GM18867 (cell line): ENCODE measurements around the gene TRMT6.

Experiments
- ATAC-seq: cut with Tn5 transposase; IDR thresholded peaks from one replicate; pipeline ENCODE4 v1.9.1; 2021; ENCODE audit warnings: mild to moderate bottlenecking, moderate library complexity; ENCODE audit not compliant: unreplicated experiment

Gene TRMT6, protein sequence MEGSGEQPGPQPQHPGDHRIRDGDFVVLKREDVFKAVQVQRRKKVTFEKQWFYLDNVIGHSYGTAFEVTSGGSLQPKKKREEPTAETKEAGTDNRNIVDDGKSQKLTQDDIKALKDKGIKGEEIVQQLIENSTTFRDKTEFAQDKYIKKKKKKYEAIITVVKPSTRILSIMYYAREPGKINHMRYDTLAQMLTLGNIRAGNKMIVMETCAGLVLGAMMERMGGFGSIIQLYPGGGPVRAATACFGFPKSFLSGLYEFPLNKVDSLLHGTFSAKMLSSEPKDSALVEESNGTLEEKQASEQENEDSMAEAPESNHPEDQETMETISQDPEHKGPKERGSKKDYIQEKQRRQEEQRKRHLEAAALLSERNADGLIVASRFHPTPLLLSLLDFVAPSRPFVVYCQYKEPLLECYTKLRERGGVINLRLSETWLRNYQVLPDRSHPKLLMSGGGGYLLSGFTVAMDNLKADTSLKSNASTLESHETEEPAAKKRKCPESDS

DNA sequence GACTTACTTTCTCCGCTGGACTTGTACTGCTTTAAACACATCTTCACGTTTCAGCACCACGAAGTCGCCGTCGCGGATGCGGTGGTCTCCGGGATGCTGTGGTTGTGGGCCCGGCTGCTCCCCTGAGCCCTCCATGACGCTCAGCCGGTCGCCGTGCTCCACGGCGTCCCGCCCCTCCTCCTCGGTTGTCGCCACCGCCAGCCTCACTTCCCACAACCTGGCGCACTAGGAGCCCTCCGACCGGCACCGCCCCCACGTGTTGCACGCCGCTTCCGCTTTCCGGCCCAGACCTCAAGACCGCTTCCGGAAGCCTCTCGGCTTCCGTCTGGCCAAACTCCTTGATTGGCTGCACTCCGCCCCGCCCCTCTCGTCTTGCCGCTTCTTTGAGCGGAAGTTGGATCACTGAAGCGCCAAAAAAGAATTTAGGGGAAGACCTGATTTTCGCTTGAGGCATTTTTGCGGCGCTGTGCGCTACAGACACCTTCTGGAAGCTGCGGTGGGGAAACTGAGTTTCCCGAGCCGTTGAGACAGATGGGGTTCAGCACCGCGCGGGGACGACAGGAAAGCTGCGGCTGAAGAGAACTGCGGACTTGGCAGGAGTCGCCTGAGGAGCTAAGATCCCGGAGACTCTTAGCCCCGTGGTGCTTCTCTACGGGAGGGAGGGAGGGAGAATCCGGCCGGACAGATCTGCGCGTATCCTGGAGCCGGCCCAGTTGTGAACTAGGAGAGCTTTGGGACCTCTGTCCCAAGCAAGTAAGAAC, at the start of gene TRMT6, which contains the start of gene MCM8:
TRMT6 (minus strand) TSS at position 263 of the 761 bp plus-strand sequence; CDS start at position 135, 128 bp downstream.
MCM8 (plus strand) TSS at position 382 of the 761 bp plus-strand sequence. CDS start 1,364 bp downstream, outside the sequence.
- peak; percentile 98 for ATAC-seq

DNA sequence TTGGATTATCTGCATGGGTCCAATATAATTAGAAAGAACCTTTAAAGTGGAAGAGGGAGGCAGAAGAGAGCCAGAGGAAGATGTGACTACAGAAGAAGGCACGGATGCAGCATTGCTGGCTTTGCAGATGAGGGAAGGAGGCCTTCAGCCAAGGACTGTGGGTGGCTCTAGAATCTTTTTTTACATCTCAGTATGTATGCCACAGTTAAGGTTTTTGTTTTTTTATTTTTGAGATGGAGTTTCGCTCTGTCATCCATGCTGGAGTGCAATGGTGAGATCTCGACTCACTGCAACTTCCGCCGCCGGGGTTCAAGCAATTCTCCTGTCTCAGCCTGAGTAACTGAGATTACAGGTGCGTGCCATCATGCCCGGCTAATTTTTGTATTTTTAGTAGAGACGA, 49.5 kb upstream of the TRMT6 start:
- ATAC-seq = no peak

DNA sequence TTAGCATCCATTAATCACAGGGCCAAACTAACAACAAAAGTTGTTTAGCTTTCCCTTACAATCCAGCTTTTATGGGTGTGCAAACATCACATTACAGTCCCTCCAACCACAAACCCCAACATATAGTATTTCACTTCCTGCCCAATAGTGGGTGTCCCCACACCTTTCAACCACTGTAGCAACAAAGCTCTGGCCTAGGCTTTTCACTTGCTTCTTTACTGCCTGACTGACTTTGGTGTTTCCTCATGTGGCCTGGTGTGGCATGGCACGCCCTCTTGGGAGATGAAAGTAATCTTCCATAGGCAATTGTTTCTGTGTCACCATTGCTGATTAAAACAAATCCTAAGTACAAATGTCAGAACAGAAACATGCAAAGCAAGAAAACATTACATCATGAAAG, 46.4 kb upstream of the TRMT6 start:
- ATAC-seq = peak; percentile 98

DNA sequence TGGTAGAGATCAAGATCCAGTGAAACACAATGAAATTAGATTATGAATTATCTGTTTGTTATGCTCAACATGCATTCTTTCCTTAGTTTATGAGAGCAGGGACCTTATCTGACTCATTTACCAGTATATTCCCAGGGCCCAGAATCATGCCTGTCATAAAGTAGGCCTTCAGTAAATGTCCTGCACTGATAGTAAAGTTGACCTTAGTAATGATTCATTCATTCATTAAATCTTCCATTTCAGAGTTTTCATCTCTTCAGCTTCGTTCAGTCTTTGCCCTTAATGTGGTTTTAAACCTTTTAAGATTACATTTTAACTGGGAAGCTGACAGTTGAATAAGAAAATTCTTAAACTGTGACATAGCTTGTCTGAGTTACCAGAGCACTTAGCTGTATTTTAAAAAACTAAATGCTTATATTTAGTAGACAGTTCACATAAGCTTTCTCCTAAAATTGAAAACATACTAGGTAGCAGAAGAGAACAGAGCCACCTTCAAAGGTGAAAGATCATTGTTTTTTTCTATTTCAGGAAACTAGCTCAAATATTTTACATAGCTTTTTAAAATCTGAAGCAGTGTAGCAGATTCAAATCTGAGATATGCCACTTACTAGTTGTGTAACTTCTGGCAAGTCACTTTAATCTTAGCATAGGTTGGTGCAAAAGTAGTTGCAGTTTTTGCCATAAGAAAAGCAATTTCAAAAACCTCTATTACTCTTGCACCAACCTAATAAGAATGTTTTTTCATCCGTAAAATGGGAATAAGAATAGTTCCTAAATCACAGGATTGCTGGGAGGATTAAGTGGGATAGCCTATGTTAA, 41.5 kb upstream of the TRMT6 start:
- no peak for ATAC-seq

DNA sequence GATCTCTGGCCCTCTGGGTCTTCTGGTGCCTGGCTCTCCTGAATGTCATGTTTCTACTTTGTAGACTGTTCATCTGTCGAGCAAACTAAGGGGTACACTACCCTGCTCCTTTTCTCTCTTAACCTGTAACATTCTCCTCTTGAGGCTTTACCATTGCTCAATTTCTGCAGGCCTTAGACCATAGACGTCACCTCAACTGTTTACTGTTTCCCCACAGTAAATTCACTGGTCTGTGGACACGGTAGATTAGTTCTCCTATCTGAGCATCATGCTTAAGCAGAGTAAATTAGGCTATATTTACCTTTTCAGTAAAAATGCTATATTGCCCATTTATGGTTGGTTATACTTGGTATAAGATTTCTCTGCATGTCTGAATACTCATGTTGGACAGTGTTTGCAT, 40.6 kb upstream of the TRMT6 start:
- ATAC-seq = no peak

DNA sequence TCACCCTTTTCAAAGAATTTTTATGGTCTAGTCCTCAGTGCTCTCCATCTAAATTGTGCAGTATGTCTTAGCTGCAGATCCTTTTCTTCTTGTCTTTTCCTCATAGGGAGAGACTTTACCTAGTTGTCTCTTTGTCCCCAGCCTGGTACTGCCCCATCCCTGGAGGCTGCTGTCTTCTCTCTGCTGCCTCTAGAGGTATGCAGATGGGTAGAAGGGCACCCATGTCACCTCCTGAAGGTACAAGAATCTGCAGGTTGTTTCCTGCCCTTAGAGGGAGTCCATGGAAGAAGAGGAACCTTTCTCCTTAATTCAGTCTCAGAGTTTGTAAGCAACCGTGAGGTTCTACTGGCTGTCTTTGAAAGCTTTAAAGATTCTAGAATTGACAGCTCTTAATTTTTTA, 39.2 kb upstream of the TRMT6 start:
- ATAC-seq = no peak

DNA sequence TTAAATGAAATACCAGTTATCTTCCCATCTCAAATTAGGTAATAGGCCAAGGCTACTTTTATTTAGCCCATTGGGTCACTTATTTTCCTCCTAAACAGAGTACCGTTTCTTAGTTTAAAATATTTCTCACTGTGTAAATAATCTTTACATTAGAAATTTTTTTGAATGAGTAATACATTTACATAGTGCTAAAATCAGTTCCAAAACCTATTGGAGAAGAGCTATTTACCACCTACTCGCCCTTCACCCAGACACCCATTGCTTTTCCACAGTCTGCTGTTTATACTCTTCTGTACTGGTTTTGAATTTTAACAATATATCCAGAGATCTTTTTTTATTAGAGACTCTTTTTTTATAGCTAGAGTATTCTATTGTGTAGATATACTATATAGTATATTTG, 37.0 kb upstream of the TRMT6 start:
- no peak for ATAC-seq

DNA sequence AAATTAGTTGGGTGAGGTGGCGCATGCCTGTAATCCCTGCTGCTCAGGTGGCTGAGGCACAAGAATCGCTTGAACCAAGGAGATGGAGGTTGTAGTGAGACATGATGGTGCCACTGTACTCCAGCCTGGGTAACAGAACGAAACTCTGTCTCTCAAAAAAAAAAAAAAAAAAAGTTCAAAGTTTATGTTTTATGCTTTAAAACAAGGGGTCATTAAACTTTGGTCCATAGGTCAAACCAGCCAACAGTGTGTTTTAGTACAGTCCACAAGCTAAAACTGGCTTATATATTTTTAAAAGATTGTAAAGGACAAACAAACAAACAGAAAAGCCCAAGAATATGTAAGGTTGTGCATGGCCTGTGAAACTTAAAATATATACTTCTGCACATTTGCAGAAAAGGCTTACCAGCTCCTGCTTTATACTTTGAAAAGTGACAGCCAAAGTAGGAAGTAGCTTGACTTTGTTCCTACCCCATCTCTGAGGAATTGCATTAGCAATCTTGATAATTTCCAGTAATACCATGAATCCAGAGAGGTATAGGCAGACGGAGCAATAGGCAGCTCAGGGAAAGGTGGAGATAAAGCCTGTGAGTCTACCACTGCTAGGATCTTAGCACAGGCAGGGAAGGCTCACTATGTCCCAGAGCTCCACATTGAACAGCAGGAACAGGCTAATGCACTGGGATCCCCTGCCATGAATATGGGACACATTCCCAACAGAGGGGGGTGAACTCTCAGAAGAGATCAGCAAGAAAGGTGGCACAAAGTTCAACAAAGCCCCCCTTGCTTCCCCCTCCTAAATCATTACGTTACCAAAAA, 30.6 kb upstream of the TRMT6 start:
- no peak for ATAC-seq

DNA sequence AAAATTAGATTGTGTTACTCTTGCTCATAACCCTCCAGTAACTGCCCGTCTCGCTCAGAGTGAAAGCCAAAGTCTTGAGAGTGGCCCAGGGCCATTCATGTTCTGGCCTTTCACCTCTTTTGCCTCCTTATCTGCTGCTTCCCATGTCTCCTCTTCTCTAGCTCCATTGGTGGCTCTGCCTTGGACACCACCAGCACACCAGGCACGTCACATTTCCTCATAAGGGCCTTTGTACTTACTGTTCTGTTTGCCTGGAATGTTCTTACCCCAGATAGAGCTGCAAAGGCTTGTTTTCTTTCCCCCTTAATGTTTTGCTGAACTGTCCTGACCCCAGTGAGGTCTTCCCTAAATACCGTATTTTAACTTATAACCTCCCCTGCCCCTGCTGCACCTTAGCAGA, 29.5 kb upstream of the TRMT6 start:
- ATAC-seq = no peak

DNA sequence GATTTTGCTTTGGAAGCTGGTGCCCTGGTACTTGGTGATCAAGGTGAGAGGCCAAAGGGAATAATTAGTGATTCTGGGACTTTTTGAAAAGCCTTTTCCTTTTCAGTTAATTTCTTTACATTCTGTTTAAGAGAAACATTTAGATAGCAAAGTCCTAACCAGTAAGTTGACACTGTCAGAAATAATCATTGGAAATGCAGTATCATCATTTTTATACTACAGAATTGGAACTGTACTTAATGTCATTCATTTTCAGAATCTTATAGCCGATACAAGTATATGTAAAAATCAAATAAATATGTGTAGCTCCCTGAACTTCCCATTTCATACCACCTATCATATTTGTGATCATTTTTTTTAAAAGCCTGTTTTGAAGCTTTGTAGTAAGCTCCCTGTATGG, 27.6 kb upstream of the TRMT6 start:
- no peak for ATAC-seq

DNA sequence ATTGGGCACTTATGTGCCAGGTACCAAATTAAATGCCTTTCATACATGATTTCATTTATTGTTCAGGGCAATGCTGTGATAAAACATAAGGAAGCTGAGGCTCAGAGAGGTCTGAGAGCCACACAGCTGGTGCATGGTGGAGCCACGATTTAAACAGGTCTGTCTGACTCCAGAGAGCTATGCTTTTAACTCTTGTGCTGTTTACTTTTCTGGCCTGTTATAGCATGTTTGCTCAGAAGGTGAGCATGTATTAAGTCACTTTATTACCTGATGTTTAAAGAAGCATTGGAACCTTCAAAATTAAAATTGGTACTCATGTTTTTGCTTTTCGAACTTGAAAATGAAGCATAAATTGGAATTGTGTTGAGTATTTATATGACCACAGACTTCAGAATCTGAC, 26.9 kb upstream of the TRMT6 start:
- ATAC-seq = no peak

DNA sequence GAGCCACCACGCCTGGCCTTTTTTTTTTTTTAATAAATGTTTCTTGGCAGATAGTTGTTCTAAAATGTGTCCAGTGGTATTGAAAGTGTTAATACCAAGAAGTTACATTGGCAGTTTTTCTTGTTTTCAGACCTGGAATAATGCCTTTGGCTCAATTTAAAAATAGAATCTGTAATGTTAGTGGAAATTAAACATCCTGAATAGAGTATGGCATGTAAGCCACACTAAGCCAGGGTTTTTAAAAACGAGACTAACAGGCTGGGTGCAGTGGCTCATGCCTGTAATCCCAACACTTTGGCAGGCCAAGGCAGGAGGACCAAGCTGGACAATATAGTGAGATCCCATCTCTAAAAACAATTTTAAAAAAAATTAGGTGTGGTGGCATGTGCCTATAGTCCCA, 25.4 kb upstream of the TRMT6 start:
- no peak for ATAC-seq

DNA sequence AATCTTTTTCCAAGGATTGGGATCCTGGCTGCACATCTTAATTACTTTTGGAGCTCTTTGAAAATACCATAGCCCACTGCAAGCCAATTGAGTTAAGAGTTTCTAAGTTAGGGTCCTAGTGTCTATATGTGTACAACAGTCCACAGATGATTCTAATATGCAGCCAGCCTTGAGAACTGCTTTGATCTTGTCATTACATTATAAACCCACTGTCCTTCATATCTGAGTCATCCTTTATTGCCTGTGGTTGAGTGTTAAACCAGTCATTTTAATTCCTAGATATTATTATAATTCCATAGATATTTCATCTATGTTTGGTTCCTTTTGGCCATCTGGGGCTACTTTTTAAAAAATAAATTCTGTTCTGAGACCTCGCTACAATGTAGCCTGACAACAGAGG, 24.2 kb upstream of the TRMT6 start:
- ATAC-seq = no peak

DNA sequence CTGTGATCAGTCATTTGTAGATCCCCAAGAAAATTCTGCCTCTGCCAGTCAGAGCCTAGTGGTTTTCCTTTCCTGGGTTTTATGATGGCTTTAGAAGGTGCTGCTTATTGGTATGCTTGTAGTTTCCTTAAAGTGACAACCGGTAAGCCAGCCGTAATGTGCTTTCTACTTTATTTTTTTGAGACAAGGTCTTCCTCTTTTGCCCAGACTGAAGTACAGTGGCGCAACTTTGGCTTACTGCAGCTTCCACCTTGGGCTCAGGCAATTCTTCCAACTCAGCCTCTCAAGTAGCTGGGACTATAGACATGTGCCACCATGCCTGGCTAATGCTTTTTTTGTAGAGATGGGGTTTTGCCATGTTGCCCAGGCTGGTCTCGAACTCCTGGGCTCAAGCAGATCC, 23.6 kb upstream of the TRMT6 start:
- no peak for ATAC-seq

DNA sequence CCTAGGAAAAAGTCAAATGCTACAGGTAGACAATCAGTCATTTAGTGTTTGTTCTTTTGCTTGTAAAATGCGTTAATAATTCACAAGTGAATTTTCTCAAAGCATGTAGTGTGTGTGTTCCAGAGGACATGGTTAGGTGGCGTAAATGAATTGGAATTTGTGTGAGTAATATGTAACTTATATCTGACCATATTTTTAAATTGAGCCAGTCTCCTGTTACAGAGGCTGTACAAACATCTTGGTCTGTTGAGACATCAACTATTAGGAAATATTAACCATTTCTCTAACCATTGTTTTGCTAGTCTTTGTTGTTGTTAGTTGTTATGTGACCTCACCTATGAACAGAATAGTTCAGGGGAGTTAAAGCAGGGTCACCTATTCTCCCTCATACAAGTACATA, 22.8 kb upstream of the TRMT6 start:
- ATAC-seq = no peak

DNA sequence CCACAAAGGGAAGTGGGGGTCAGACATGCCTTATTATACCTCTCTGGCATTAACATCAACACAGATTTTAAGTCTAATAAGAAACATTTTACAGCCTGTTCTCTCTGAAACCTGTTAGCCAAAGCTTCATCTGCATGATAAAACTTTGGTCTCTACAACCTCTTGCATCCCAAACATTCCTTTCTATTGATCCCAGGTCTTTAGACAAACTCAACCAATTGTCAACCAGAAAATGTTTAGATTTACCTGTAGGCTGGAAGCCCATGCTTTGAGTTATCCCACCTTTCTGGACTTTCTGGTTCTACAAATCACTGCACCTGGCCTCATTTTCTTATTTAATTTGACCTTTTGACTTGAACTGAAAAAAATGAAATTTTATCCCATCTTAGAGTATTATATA, 20.9 kb upstream of the TRMT6 start:
- no peak for ATAC-seq

DNA sequence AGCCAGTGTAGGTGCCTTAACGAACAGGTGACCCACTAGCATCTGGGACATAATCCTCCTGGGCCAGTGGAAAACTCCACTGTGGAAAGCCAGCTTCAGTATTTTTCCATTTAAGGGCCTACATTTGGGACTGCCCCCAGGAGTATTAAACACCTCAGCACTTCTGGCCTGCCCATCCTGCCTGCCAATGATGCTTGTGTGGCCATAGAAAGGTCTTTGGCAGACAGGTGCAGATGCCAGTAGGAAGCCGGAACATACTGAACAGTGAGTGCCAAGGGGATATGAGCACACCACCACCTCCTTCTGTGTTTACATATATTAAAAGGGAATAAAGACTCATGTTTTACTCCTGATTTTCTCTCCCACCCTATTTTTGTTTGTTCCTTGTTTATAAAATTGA, 20.0 kb upstream of the TRMT6 start:
- no peak for ATAC-seq

DNA sequence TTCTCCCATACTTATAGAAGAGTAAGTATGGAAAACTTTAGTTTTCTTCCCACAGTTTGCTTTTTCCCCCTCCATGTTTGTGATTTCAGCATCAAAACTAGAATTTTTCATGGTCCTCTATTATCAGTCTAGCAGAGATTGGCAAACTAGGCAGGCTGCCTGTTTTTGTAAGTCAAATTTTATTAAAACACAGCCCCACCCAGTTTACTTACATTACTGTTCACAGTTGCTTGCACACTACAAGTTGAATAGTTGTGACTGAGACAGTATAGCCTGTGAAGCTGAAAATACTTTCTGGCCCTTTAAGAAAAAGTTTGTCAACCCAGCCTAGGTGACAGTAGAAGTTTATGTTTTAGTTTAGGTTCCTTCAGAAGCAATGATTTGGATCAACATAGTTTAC, 19.6 kb upstream of the TRMT6 start:
- no peak for ATAC-seq

DNA sequence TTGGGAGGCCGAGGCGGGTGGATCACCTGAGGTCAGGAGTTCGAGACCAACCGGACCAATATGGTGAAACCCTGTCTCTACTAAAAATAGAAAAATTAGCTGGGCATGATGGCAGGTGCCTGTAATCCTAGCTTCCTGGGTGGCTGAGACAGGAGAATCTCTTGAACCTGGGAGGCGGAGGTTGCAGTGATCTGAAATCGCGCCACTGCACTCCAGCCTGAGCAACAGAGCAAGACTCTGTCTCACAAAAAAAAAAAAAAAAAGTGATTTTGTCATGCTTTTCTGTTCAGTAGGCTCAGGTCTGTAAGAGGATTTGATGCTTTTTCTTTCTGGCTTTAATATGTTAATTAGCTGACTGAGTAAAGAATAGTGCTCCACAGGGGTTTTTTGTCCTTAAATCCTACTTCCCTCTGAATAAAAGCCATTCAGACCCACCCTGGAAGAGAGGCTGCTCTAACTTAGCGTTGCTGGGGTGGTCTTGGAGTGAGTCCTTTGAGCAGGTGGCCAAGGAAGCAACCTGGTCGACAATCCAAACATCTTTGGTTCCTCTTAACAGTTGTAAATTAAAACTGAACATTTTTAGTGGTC, 19.1 kb upstream of the TRMT6 start:
- no peak for ATAC-seq

DNA sequence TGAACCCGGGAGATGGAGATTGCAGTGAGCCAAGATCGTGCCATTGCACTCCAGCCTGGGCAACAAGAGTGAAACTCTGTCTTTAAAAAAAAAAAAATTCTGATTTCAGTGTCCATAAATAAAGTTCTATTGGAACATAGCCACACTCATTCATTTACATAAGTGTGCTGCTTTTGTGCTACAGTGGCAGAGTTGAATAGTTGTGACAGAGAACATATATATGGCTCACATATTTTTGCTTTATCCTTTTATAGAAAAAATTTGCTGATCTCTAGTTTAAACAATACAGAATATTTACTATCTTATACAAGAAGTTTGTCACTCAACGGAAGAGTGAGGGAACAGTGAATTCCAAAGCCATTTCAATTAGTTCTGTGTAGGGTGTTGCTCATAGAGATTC, 18.1 kb upstream of the TRMT6 start:
- no peak for ATAC-seq
